Lung (tissue), 12 donors: Measurements from ENCODE around the gene UBR2. TPM values are rescaled to one million over a fixed set of nuclear protein-coding genes. Genes with fewer than 3 reads are reported as not detected.

Source experiments
- ATAC-seq: fragments of 200-7000 bp; cut with Tn5 transposase; one replicate; pipeline ENCODE4 v1.9.1; 2020; ENCODE audit warnings: moderate number of reproducible peaks; ENCODE audit not compliant: insufficient read depth, low FRiP score
- DNase-seq, 3 donors: peaks; one replicate each; pipeline ENCODE4 v3.0.0-alpha.2; 2013 to 2017
- H3K27ac ChIP-seq, 2 donors: one replicate each; pipeline ENCODE4 v1.5.1; 2013; ENCODE audit warnings: mild to moderate bottlenecking in 2 of 2, moderate library complexity in 2 of 2, control low read depth in 1 of 2, inconsistent platforms in 1 of 2, low read depth in 1 of 2, low read length in 1 of 2
- H3K27me3 ChIP-seq, 3 donors: one replicate each; pipeline ENCODE4 v1.5.1; 2013; ENCODE audit warnings: low read length in 2 of 3; ENCODE audit not compliant: control insufficient read depth in 3 of 3, insufficient read depth in 3 of 3
- H3K36me3 ChIP-seq, 4 donors: one replicate each; pipeline ENCODE4 v1.5.1; 2013; ENCODE audit warnings: low read length in 4 of 4, mild to moderate bottlenecking in 1 of 4, moderate library complexity in 1 of 4; ENCODE audit not compliant: control insufficient read depth in 4 of 4, insufficient read depth in 4 of 4
- H3K4me1 ChIP-seq, 5 donors: one replicate each; pipeline ENCODE4 v1.5.1; 2013; ENCODE audit warnings: low read length in 5 of 5, mild to moderate bottlenecking in 2 of 5, moderate library complexity in 1 of 5; ENCODE audit not compliant: control insufficient read depth in 5 of 5, insufficient read depth in 5 of 5
- H3K4me3 ChIP-seq: one replicate; pipeline ENCODE4 v1.5.1; 2013; ENCODE audit warnings: mild to moderate bottlenecking, control low read depth, moderate library complexity
- H3K9ac ChIP-seq, 2 donors: one replicate each; pipeline ENCODE4 v1.5.1; 2013; ENCODE audit warnings: low read length in 2 of 2, control low read depth in 1 of 2; ENCODE audit not compliant: insufficient read depth in 1 of 2
- H3K9me3 ChIP-seq, 4 donors: one replicate each; pipeline ENCODE4 v1.5.1; 2013; ENCODE audit warnings: low read length in 3 of 4, mild to moderate bottlenecking in 1 of 4, moderate library complexity in 1 of 4; ENCODE audit not compliant: control insufficient read depth in 4 of 4, insufficient read depth in 3 of 4
- WGBS, 2 donors: extraction: QIAGEN DNeasy Blood & Tissue Kit; methylation state at CpG; one replicate each; pipeline ENCODE4 v1.1.7; 2013; 5-methylcytosine and 5-hydroxymethylcytosine counted together
- polyA plus RNA-seq, 2 donors: library from polyadenylated mRNA; stranded (reverse); fragments of 200-250 nt; gene quantifications; one replicate each; pipeline ENCODE4 v1.2.1, GENCODE V29; 2013
- total RNA-seq, 2 donors: library from RNA; depleted of rRNA in 1 of 2; stranded (reverse); fragments of >200 nt in 1 of 2; gene quantifications; one replicate each; pipeline ENCODE4 v1.2.1, GENCODE V29; 2014 to 2021
- TF ChIP-seq, protein P1 (sequence below): IDR thresholded peaks from 2 replicates; pipeline ENCODE4 v1.5.1; 2012; ENCODE audit warnings: mild to moderate bottlenecking; ENCODE audit errors: control extremely low read depth, extremely low read depth
- donor health status: control.
- donor health status: control.
- donor health status: Bipolar disorder and iron deficiency.
- donor health status: healthy.
- donor health status: DM: yes; HTN: yes; CAD: no.

The UBR2 gene
- total and polyA plus RNA-seq, 4 donors = 8.4 to 45.4 (median 19.0) TPM

DNA sequence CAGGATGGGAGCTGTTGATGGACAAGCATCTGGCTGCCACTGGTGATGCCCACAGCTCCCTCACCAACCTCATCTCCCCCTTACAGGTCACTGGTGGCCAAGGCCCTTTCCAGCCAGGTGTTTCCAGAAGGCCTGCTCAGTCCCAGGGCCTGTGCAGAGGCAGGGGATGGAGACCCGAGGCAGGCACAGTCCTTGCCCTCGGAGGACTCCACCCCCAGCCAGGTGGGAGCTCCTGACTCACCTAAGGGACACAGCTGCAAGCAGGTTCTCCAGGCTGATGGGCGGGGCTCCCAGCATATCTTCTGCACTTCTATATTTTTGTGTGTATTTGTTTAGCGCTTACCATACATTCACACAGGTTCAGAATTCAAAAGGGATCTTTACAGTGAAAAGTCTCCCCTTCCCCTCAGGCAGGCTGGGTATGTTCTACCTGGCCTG, 141.1 kb downstream of the UBR2 start:
- H3K4me3 ChIP-seq = no peak overlapping the region
- ATAC-seq (no peak), DNase-seq (no peak)
- WGBS, 2 donors = 81 to 85% methylated on average over 4 of the region's 4 CpGs
- H3K9ac ChIP-seq = no peak overlapping the region
- no peaks in the 10 kb centered on the region for H3K27me3 ChIP-seq
- H3K9me3 ChIP-seq = no peaks in the 10 kb centered on the region
- TF ChIP-seq, protein P1, sequence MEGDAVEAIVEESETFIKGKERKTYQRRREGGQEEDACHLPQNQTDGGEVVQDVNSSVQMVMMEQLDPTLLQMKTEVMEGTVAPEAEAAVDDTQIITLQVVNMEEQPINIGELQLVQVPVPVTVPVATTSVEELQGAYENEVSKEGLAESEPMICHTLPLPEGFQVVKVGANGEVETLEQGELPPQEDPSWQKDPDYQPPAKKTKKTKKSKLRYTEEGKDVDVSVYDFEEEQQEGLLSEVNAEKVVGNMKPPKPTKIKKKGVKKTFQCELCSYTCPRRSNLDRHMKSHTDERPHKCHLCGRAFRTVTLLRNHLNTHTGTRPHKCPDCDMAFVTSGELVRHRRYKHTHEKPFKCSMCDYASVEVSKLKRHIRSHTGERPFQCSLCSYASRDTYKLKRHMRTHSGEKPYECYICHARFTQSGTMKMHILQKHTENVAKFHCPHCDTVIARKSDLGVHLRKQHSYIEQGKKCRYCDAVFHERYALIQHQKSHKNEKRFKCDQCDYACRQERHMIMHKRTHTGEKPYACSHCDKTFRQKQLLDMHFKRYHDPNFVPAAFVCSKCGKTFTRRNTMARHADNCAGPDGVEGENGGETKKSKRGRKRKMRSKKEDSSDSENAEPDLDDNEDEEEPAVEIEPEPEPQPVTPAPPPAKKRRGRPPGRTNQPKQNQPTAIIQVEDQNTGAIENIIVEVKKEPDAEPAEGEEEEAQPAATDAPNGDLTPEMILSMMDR = no peak
- no peak overlapping the region for H3K27ac ChIP-seq
- H3K4me1 ChIP-seq = peaks cover 0 to 2% (median 0%) of the 10 kb centered on the region in 5 donors
- H3K36me3 ChIP-seq = no peaks in the 10 kb centered on the region

DNA sequence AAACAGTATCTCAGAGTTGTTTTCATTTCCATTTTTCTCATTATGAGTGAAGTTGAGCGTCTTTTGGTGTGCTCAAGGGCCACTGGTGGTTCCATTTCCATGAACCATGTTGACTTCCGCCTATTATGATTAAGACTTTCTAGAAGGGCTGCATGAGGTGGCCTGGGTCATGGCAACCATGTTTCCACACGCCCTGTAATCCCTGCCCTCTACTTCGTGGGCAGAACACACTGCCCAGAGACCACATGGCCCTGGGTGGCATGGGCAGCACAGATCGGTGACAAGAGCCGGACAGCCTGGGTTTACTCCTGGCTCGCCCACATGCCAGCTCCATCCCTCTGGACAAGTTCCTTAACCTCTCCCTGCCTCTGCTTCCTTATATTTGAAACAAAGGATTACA, 143.8 kb downstream of the UBR2 start:
- no peak for DNase-seq

DNA sequence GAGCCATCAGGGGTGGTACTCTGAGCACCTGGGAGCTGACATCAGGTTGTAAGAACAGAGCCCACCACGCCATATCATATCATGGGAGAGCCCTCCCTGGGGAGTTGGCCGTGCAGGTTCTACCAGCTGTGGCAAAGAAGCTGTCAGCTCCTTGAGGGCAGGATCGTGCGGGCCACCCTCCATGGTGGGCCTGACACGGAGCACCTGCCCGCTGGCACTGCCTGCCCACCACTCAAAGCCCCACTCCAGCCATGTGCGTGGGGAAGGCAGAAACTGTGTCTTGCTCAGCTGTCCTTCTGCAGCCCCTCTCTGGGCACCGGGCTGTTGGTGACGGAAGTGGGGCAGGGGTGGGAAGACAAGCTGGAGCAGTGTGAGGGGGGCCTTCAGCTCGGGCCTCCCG, 144.3 kb downstream of the UBR2 start:
- no peak overlapping the region for H3K9ac ChIP-seq

More for the DNA sequence above, 143.8 kb downstream of the UBR2 start:
- H3K27ac ChIP-seq = no peak overlapping the region
- no peak overlapping the region for H3K4me3 ChIP-seq
- ATAC-seq = no peak
- H3K9ac ChIP-seq = no peak overlapping the region
- WGBS, 2 donors = 94 to 95% methylated on average over 7 of the region's 7 CpGs
- H3K9me3 ChIP-seq = peaks cover 0 to 3% (median 0%) of the 10 kb centered on the region in 4 donors
- H3K4me1 ChIP-seq = peaks cover 0 to 4% (median 0%) of the 10 kb centered on the region in 5 donors
- no peaks in the 10 kb centered on the region for H3K27me3 ChIP-seq
- H3K36me3 ChIP-seq = no peaks in the 10 kb centered on the region
- TF ChIP-seq, protein P1 = no peak

More for the DNA sequence above, 144.3 kb downstream of the UBR2 start:
- DNase-seq (no peak), ATAC-seq (no peak)
- Histone ChIP-seq H3K27ac (no peak overlapping the region), H3K27me3 (no peaks in the 10 kb centered on the region), H3K36me3 (no peaks in the 10 kb centered on the region), H3K4me3 (no peak overlapping the region), H3K9me3 (peaks cover 0 to 3% (median 0%) of the 10 kb centered on the region in 4 donors), H3K4me1 (peaks cover 0 to 4% (median 0%) of the 10 kb centered on the region in 5 donors)
- 94 to 96% methylated on average over 11 of the region's 11 CpGs for WGBS, 2 donors
- TF ChIP-seq, protein P1 = no peak
